Heart left ventricle (tissue), 13 donors: ENCODE data around the gene LAMC1.

ENCODE experiments used
- CTCF ChIP-seq, 12 donors: fragments of 200-600 bp; sonication (generic) in 4 of 12; IDR thresholded peaks; one replicate each; pipeline versions ENCODE4 v1.5.0 to v1.8.0; 2018 to 2022; ENCODE audit warnings: antibody characterized with exemption in 12 of 12, mild to moderate bottlenecking in 5 of 12
- POLR2A ChIP-seq, 2 donors: fragments of 450-650 bp; IDR thresholded peaks; one replicate each; pipeline ENCODE4 v1.6.1; 2017; ENCODE audit warnings: antibody characterized with exemption in 2 of 2, mild to moderate bottlenecking in 2 of 2, moderate library complexity in 2 of 2
- donor health status: ischemic (EF 13 %, LVEDD 7.1; RV severe dilation, severe dysfunction).
- donor health status: DM: no; HTN: yes; CAD: no.
- donor health status: DM: no; HTN: no; CAD: no.
- donor health status: ischemic (EF 25% LVEDD 6.9; RV normal size, moderate dysfunction).
- donor health status: ischemic (EF 25% LVEDD 5.7; RV mildly dilated, moderate dysfunction).
- donor health status: ischemic (EF 35%, LVEDD 5.7; RV mildly dilated, moderate dysfunction).
- donor health status: nonischemic (EF 11% LVEDD 7.7; RV severe dilation, severe dysfunction).
- donor health status: DM: yes; HTN: yes; CAD: no.
- donor health status: PGD.
- donor health status: ischemic (EF 29% LVEDD 5.4; RV normal size, mild dysfunction).
- donor health status: nonischemic (EF 23%, LVEDD 6.1; RV moderate dilation, normal function).

DNA sequence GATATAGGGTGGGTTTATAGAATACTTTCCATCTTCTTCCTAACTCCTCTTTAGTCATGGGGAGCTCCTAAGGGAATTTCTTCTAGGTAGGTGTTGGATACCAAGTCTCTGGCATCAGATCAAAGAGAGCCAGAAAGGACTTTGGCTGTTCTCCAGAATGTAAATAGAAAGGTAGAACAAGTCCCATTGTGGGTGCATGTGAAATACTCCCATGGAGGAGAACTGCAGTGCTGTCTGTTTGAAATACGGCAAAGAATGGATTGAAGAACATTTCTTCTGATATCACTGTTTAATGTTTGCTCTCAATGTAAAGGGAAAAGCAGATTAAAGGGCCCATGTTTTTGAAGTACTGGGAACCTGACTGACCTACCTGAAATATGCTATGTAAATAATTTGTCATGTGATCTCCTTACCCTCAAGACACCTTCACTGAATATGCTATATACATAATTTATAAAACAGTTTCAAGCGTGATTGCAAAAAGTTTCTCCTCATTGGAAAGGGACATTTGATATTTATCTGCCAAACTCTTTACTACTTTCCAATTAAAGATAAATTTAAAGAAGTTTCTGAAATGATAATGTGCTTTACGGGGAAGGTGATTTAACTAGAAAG is 65.9 kb downstream of the LAMC1 start:
- TF ChIP-seq CTCF (IDR thresholded peaks at IDR 0.05) (no peak), POLR2A (IDR thresholded peaks at IDR 0.05) (no peak)
